Neural cell (in vitro differentiated cells): Measurements from ENCODE around the gene HABP4. TPM values are rescaled to one million over a fixed set of nuclear protein-coding genes. Genes with fewer than 3 reads are reported as not detected.

Experiments used
- H2AFZ ChIP-seq: fragments of 200-600, 300-800 bp; sonication (generic), shearing (Covaris generic); 2 replicates; pipeline ENCODE4 v1.6.0; 2014; ENCODE audit warnings: low read depth, mild to moderate bottlenecking, antibody characterized with exemption, low read length, moderate library complexity
- H3F3A ChIP-seq: fragments of 200-600 bp; shearing (Covaris generic); 2 replicates; pipeline ENCODE4 v1.6.1; 2016; ENCODE audit warnings: mild to moderate bottlenecking, moderate library complexity, mixed read lengths, antibody characterized with exemption, low read length; ENCODE audit not compliant: insufficient read depth, poor library complexity, severe bottlenecking
- H3K27ac ChIP-seq: fragments of 200-600, 300-800 bp; sonication (generic), shearing (Covaris generic); 2 replicates; pipeline ENCODE4 v1.5.1; 2014; ENCODE audit warnings: mild to moderate bottlenecking, low read length, moderate library complexity
- H3K27me3 ChIP-seq: fragments of 300-800, 200-600 bp; sonication (generic), shearing (Covaris generic); 2 replicates; pipeline ENCODE4 v1.6.0; 2014; ENCODE audit warnings: mild to moderate bottlenecking, low read depth, low read length, moderate library complexity; ENCODE audit not compliant: insufficient read depth
- H3K36me3 ChIP-seq: fragments of 300-800, 200-600 bp; sonication (generic), shearing (Covaris generic); 2 replicates; pipeline ENCODE4 v1.5.1; 2014; ENCODE audit warnings: mild to moderate bottlenecking, antibody characterized with exemption, low read length, moderate library complexity; ENCODE audit not compliant: insufficient read depth
- H3K4me2 ChIP-seq: fragments of 300-800, 200-600 bp; sonication (generic), shearing (Covaris generic); 2 replicates; pipeline ENCODE4 v1.6.0; 2014; ENCODE audit warnings: mild to moderate bottlenecking, low read length
- H3K4me3 ChIP-seq: fragments of 300-800, 200-600 bp; sonication (generic), shearing (Covaris generic); 2 replicates; pipeline ENCODE4 v1.5.1; 2014; ENCODE audit warnings: mild to moderate bottlenecking, low read length, moderate library complexity
- H3K79me2 ChIP-seq: fragments of 200-600 bp; shearing (Covaris generic); replicated peaks from 2 replicates; pipeline ENCODE4 v1.6.0; 2014; ENCODE audit warnings: mild to moderate bottlenecking, low read length, moderate library complexity; ENCODE audit not compliant: insufficient read depth
- H3K9ac ChIP-seq: fragments of 300-800, 200-600 bp; sonication (generic), shearing (Covaris generic); 2 replicates; pipeline ENCODE4 v1.6.1; 2016; ENCODE audit warnings: mild to moderate bottlenecking, low read length, mixed read lengths
- H3K9me2 ChIP-seq: fragments of 200-600 bp; shearing (Covaris generic); 2 replicates; pipeline ENCODE4 v1.6.1; 2016; ENCODE audit warnings: mild to moderate bottlenecking, low read length, mixed read lengths; ENCODE audit not compliant: insufficient read depth
- H3K9me3 ChIP-seq: fragments of 200-600, 300-800 bp; sonication (generic), shearing (Covaris generic); 2 replicates; pipeline ENCODE4 v1.6.1; 2016; ENCODE audit warnings: mild to moderate bottlenecking, mixed run types, low read length, moderate library complexity, mixed read lengths
- H4K20me1 ChIP-seq: fragments of 200-600 bp; shearing (Covaris generic); 2 replicates; pipeline ENCODE4 v1.6.1; 2016; ENCODE audit warnings: mild to moderate bottlenecking, mixed run types; ENCODE audit not compliant: insufficient read depth
- EP300 ChIP-seq: fragments of 450-650 bp; conservative IDR thresholded peaks from 2 replicates; pipeline ENCODE4 v1.6.1; 2014; ENCODE audit warnings: antibody characterized with exemption, mild to moderate bottlenecking, moderate library complexity; ENCODE audit not compliant: poor library complexity, severe bottlenecking
- EZH2 ChIP-seq: fragments of 200-600, 300-800 bp; shearing (Covaris generic), sonication (generic); IDR thresholded peaks from 2 replicates; pipeline ENCODE4 v1.6.1; 2014; ENCODE audit warnings: antibody characterized with exemption, low read length, borderline replicate concordance, mild to moderate bottlenecking; ENCODE audit not compliant: insufficient read depth, poor library complexity, severe bottlenecking
- MXI1 ChIP-seq: fragments of 450-650 bp; conservative IDR thresholded peaks from 2 replicates; pipeline ENCODE4 v1.6.1; 2014; ENCODE audit warnings: antibody characterized with exemption, mild to moderate bottlenecking; ENCODE audit not compliant: poor library complexity, severe bottlenecking
- POLR2AphosphoS5 ChIP-seq: IDR thresholded peaks from 2 replicates; pipeline ENCODE4 v1.6.1; 2012
- RAD21 ChIP-seq: fragments of 450-650 bp; conservative IDR thresholded peaks from 2 replicates; pipeline ENCODE4 v1.6.1; 2014; ENCODE audit warnings: antibody characterized with exemption, mild to moderate bottlenecking, moderate library complexity
- SMC3 ChIP-seq: fragments of 450-650 bp; conservative IDR thresholded peaks from 2 replicates; pipeline ENCODE4 v1.6.1; 2014; ENCODE audit warnings: antibody characterized with exemption, mild to moderate bottlenecking, moderate library complexity; ENCODE audit not compliant: poor library complexity
- TAF1 ChIP-seq: IDR thresholded peaks from 2 replicates; pipeline ENCODE4 v1.6.1; 2012; ENCODE audit warnings: low read depth
- polyA plus RNA-seq: library from polyadenylated mRNA; depleted of rRNA; stranded (reverse); fragments of >200 nt; gene quantifications from 2 replicates; pipeline ENCODE4 v1.2.3, GENCODE V29; 2014
- TF ChIP-seq, protein P1 (sequence below): IDR thresholded peaks from 2 replicates; pipeline ENCODE4 v1.6.1; 2012; ENCODE audit warnings: borderline replicate concordance
- TF ChIP-seq, protein P2 (sequence below): fragments of 450-650 bp; IDR thresholded peaks from 2 replicates; pipeline ENCODE4 v1.5.1; 2014; ENCODE audit warnings: antibody characterized with exemption, mild to moderate bottlenecking, moderate library complexity; ENCODE audit not compliant: poor library complexity, severe bottlenecking

The HABP4 gene
- polyA plus RNA-seq, 1 donor from 2014 or later, result 14.7 TPM

DNA sequence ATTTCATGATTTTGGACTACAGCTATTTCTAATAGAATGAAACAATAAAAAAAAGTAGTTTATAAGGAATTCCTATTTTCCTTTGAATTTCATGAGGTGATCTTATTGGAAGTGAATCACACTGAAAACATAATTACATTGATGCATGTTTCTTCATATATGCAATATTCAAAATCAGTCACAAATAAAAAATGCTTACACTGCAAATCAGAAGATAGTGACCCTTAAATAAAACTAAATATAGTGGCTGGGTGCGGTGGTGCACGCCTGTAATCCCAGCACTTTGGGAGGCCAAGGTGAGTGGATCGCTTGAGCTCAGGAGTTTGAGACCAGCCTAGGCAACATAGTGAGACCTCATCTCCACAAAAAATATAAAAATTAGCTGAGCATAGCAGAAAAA is 90.1 kb downstream of the HABP4 start:
- H3K9ac ChIP-seq, result no peak overlapping the region

More for the DNA sequence above, 90.1 kb downstream of the HABP4 start:
- H3K27me3 ChIP-seq, result no peaks in the 10 kb centered on the region
- no peaks in the 10 kb centered on the region for H4K20me1 ChIP-seq
- no peak overlapping the region for H3K4me3 ChIP-seq
- no peaks in the 10 kb centered on the region for H3K79me2 ChIP-seq
- no peak for TF ChIP-seq RAD21
- no peak for TF ChIP-seq EZH2
- no peak for TF ChIP-seq POLR2AphosphoS5
- TF ChIP-seq, protein P1, sequence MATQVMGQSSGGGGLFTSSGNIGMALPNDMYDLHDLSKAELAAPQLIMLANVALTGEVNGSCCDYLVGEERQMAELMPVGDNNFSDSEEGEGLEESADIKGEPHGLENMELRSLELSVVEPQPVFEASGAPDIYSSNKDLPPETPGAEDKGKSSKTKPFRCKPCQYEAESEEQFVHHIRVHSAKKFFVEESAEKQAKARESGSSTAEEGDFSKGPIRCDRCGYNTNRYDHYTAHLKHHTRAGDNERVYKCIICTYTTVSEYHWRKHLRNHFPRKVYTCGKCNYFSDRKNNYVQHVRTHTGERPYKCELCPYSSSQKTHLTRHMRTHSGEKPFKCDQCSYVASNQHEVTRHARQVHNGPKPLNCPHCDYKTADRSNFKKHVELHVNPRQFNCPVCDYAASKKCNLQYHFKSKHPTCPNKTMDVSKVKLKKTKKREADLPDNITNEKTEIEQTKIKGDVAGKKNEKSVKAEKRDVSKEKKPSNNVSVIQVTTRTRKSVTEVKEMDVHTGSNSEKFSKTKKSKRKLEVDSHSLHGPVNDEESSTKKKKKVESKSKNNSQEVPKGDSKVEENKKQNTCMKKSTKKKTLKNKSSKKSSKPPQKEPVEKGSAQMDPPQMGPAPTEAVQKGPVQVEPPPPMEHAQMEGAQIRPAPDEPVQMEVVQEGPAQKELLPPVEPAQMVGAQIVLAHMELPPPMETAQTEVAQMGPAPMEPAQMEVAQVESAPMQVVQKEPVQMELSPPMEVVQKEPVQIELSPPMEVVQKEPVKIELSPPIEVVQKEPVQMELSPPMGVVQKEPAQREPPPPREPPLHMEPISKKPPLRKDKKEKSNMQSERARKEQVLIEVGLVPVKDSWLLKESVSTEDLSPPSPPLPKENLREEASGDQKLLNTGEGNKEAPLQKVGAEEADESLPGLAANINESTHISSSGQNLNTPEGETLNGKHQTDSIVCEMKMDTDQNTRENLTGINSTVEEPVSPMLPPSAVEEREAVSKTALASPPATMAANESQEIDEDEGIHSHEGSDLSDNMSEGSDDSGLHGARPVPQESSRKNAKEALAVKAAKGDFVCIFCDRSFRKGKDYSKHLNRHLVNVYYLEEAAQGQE, result no peak
- TF ChIP-seq MXI1, result no peak
- TF ChIP-seq SMC3, result no peak
- no peak for TF ChIP-seq EP300
- no peak for TF ChIP-seq TAF1
- TF ChIP-seq, protein P2, sequence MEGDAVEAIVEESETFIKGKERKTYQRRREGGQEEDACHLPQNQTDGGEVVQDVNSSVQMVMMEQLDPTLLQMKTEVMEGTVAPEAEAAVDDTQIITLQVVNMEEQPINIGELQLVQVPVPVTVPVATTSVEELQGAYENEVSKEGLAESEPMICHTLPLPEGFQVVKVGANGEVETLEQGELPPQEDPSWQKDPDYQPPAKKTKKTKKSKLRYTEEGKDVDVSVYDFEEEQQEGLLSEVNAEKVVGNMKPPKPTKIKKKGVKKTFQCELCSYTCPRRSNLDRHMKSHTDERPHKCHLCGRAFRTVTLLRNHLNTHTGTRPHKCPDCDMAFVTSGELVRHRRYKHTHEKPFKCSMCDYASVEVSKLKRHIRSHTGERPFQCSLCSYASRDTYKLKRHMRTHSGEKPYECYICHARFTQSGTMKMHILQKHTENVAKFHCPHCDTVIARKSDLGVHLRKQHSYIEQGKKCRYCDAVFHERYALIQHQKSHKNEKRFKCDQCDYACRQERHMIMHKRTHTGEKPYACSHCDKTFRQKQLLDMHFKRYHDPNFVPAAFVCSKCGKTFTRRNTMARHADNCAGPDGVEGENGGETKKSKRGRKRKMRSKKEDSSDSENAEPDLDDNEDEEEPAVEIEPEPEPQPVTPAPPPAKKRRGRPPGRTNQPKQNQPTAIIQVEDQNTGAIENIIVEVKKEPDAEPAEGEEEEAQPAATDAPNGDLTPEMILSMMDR, result no peak
- no peak overlapping the region for H2AFZ ChIP-seq
- no peak overlapping the region for H3K4me2 ChIP-seq
- H3K9me2 ChIP-seq, result no peaks in the 10 kb centered on the region
- no peak overlapping the region for H3K27ac ChIP-seq
- H3K9me3 ChIP-seq, result no peaks in the 10 kb centered on the region
- H3F3A ChIP-seq, result no peaks in the 10 kb centered on the region
- no peaks in the 10 kb centered on the region for H3K36me3 ChIP-seq

Other genes starting within 250 kb of the HABP4 start
- gene HSD17B3, start 148.0 kb upstream of the HABP4 start, polyA plus RNA-seq, result not detected in 2 replicates
- 0.07 and 1.6 TPM in 2 replicates for gene SLC35D2, start 66.5 kb upstream of the HABP4 start, polyA plus RNA-seq
- gene ZNF367, start 31.8 kb upstream of the HABP4 start, polyA plus RNA-seq, result 1.7 and 2.0 TPM in 2 replicates
- gene CDC14B, start 169.7 kb downstream of the HABP4 start, polyA plus RNA-seq, result 5.8 and 7.0 TPM in 2 replicates
- 0.12 and 0.14 TPM in 2 replicates for gene PRXL2C, start 205.1 kb downstream of the HABP4 start, polyA plus RNA-seq